HG03025 (cell line): ENCODE data around the gene CYFIP2.

Source experiments
- ATAC-seq: cut with Tn5 transposase; IDR thresholded peaks from one replicate; pipeline ENCODE4 v1.9.1; 2021; ENCODE audit warnings: mild to moderate bottlenecking, moderate library complexity; ENCODE audit not compliant: unreplicated experiment, low FRiP score

The CYFIP2 gene

GRCh38 chr5:157312492-157312891, 46.6 kb downstream of the CYFIP2 start:
- ATAC-seq = no peak

GRCh38 chr5:157322581-157322980, 56.7 kb downstream of the CYFIP2 start:
- ATAC-seq = no peak

GRCh38 chr5:157323107-157323706, 57.3 kb downstream of the CYFIP2 start:
- ATAC-seq = no peak

- ATAC-seq = no peak
Observed at GRCh38 chr5:157324237-157324636, 58.3 kb downstream of the CYFIP2 start.

- ATAC-seq = no peak
Observed at GRCh38 chr5:157326440-157327005, 60.6 kb downstream of the CYFIP2 start.

- no peak for ATAC-seq
Observed at GRCh38 chr5:157327771-157328170, 61.8 kb downstream of the CYFIP2 start.

GRCh38 chr5:157328277-157328912, 62.5 kb downstream of the CYFIP2 start:
- peak; percentile 88 for ATAC-seq

- no peak for ATAC-seq
Observed at GRCh38 chr5:157331807-157332206, 65.9 kb downstream of the CYFIP2 start.

GRCh38 chr5:157335534-157336422, 69.9 kb downstream of the CYFIP2 start:
- no peak for ATAC-seq

GRCh38 chr5:157336423-157336744, 70.5 kb downstream of the CYFIP2 start:
- ATAC-seq = no peak

- no peak for ATAC-seq
Observed at GRCh38 chr5:157339409-157339808, 73.5 kb downstream of the CYFIP2 start.

- no peak for ATAC-seq
Observed at GRCh38 chr5:157342822-157343402, 77.0 kb downstream of the CYFIP2 start.

GRCh38 chr5:157343842-157344790, 78.2 kb downstream of the CYFIP2 start:
- ATAC-seq = no peak

GRCh38 chr5:157345067-157345466, 79.1 kb downstream of the CYFIP2 start:
- ATAC-seq = no peak

GRCh38 chr5:157345485-157345884, 79.6 kb downstream of the CYFIP2 start:
- no peak for ATAC-seq

- ATAC-seq = no peak
Observed at GRCh38 chr5:157347301-157348048, 81.6 kb downstream of the CYFIP2 start.

- no peak for ATAC-seq
Observed at GRCh38 chr5:157348049-157348400, 82.1 kb downstream of the CYFIP2 start.

GRCh38 chr5:157350939-157351801, 85.2 kb downstream of the CYFIP2 start:
- no peak for ATAC-seq

- no peak for ATAC-seq
Observed at GRCh38 chr5:157351802-157352092, 85.8 kb downstream of the CYFIP2 start.
